ENCODE measurements around the gene TAOK1. TPM values are rescaled to one million over a fixed set of nuclear protein-coding genes. Genes with fewer than 3 reads are reported as not detected.

TAOK1 gene
- total and polyA plus RNA-seq, 9 of the 15 experiments (the other 6 are each of a cell fraction or from before 2014, with no cell fraction given), result 3.2 to 33.1 (median 16.5) TPM

- TF ChIP-seq SFPQ (IDR thresholded peaks at IDR 0.05; ENCODE audit: low read depth, low read length) (no peak), CBFA2T2 (conservative IDR thresholded peaks at IDR 0.05) (no peak), ZNF511 (CRISPR knock-in tag; IDR thresholded peaks at IDR 0.05) (no peak), ZNF436 (CRISPR knock-in tag; IDR thresholded peaks at IDR 0.05) (no peak), ZNF398 (CRISPR knock-in tag; IDR thresholded peaks at IDR 0.05) (no peak), POLR2G (IDR thresholded peaks at IDR 0.05; ENCODE audit: low read depth, low read length) (peak; percentile 40), NR3C1 (CRISPR knock-in tag; IDR thresholded peaks at IDR 0.05) (no peak), ZHX1 (conservative IDR thresholded peaks at IDR 0.05; ENCODE audit: low read length) (0 out of 2 replicates have a peak, but pooled peaks have one; percentile 61), ZC3H8 (IDR thresholded peaks at IDR 0.05) (no peak), BMI1 (IDR thresholded peaks at IDR 0.05; ENCODE audit: low read length) (no peak), ZNF175 (CRISPR knock-in tag; IDR thresholded peaks at IDR 0.05; ENCODE audit: low read depth) (no peak), ZNF668 (CRISPR knock-in tag; IDR thresholded peaks at IDR 0.05) (no peak), THRA (IDR thresholded peaks at IDR 0.05) (no peak), ARID4B (CRISPR knock-in tag; IDR thresholded peaks at IDR 0.05) (peak; percentile 79; the same call in 1 of the 2 replicates), CTBP1 (IDR thresholded peaks at IDR 0.05; ENCODE audit: borderline replicate concordance) (no peak)
Observed at GRCh38 chr17:29591146-29591736, 201.1 kb downstream of the TAOK1 start (continued).

Data from K562 (cell line).